ENCODE results near the gene RETREG3. TPM values are rescaled to one million over a fixed set of nuclear protein-coding genes. Genes with fewer than 3 reads are reported as not detected.
A peak's percentile ranks its signal among the peaks of the same experiment; 100 is the strongest.

RETREG3 gene
- total RNA-seq, 4 donors from 2014 or later, result 50.6 to 65.8 (median 54.4) TPM

- peaks cover 0 to 31% of the 10 kb centered on the region in 2 donors for H3K36me3 ChIP-seq
- no peak for ATAC-seq
- WGBS, 2 donors (ENCODE audit: low coverage in 1 of 2), result 78% methylated on average over 3 of the region's 3 CpGs
- H3K9me3 ChIP-seq, result no peaks in the 10 kb centered on the region
- no peak overlapping the region for H3K27ac ChIP-seq
- peaks cover 0 to 13% (median 7%) of the 10 kb centered on the region in 3 donors for H3K4me1 ChIP-seq
- no peaks in the 10 kb centered on the region for H3K27me3 ChIP-seq
- H3K4me3 ChIP-seq, result no peak overlapping the region
- TF ChIP-seq POLR2A (IDR thresholded peaks at IDR 0.05) (no peak), POLR2AphosphoS5 (IDR thresholded peaks at IDR 0.05) (no peak), EP300 (IDR thresholded peaks at IDR 0.05) (no peak)
- TF ChIP-seq, protein P1, sequence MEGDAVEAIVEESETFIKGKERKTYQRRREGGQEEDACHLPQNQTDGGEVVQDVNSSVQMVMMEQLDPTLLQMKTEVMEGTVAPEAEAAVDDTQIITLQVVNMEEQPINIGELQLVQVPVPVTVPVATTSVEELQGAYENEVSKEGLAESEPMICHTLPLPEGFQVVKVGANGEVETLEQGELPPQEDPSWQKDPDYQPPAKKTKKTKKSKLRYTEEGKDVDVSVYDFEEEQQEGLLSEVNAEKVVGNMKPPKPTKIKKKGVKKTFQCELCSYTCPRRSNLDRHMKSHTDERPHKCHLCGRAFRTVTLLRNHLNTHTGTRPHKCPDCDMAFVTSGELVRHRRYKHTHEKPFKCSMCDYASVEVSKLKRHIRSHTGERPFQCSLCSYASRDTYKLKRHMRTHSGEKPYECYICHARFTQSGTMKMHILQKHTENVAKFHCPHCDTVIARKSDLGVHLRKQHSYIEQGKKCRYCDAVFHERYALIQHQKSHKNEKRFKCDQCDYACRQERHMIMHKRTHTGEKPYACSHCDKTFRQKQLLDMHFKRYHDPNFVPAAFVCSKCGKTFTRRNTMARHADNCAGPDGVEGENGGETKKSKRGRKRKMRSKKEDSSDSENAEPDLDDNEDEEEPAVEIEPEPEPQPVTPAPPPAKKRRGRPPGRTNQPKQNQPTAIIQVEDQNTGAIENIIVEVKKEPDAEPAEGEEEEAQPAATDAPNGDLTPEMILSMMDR (IDR thresholded peaks at IDR 0.05), result no peak
Measured at GRCh38 chr17:42596386-42596785, 12.8 kb downstream of the RETREG3 start.

DNA sequence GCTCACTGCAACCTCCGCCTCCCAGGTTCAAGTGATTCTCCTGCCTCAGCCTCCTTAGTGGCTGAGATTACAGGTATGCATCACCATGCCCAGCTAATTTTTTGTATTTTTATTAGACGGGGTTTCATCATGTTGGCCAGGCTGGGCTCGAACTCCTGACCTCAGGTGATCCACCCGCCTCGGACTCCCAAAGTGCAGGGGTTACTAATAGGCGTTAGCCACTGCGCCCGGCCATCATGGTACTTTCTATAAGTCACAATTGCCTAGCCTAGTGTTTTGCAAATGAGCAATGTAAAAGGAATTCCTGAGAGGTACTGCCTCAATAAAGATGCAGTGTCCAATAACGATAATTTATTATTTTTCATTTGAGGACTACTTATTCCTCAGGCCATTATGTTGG is 17.8 kb downstream of the RETREG3 start:
- ATAC-seq, result no peak
- Histone ChIP-seq H3K9me3 (no peaks in the 10 kb centered on the region), H3K4me1 (peaks cover 0 to 22% (median 3%) of the 10 kb centered on the region in 3 donors), H3K27me3 (no peaks in the 10 kb centered on the region), H3K4me3 (no peak overlapping the region), H3K36me3 (peaks cover 0 to 74% of the 10 kb centered on the region in 2 donors), H3K27ac (no peak overlapping the region)
- 93 to 96% methylated on average over 6 to 9 of the region's 9 CpGs for WGBS, 2 donors (ENCODE audit: low coverage in 1 of 2)
- no peak for TF ChIP-seq EP300 (IDR thresholded peaks at IDR 0.05)
- no peak for TF ChIP-seq POLR2A (IDR thresholded peaks at IDR 0.05)
- TF ChIP-seq, protein P1 (IDR thresholded peaks at IDR 0.05), result no peak

GRCh38 chr17:42590886-42591285 is 18.3 kb downstream of the RETREG3 start:
- ATAC-seq, result no peak
- H3K27me3 ChIP-seq, result no peaks in the 10 kb centered on the region
- H3K9me3 ChIP-seq, result no peaks in the 10 kb centered on the region
- TF ChIP-seq EP300 (IDR thresholded peaks at IDR 0.05), result no peak
- TF ChIP-seq, protein P1 (IDR thresholded peaks at IDR 0.05), result no peak
- no peak for TF ChIP-seq POLR2A (IDR thresholded peaks at IDR 0.05)
- no peak for TF ChIP-seq POLR2AphosphoS5 (IDR thresholded peaks at IDR 0.05)
- 89 to 92% methylated on average over 2 of the region's 2 CpGs for WGBS, 2 donors (ENCODE audit: low coverage in 1 of 2)
- peaks cover 0 to 76% of the 10 kb centered on the region in 2 donors for H3K36me3 ChIP-seq
- H3K4me3 ChIP-seq, result no peak overlapping the region
- H3K27ac ChIP-seq, result no peak overlapping the region
- H3K4me1 ChIP-seq, result peaks cover 0 to 24% (median 3%) of the 10 kb centered on the region in 3 donors

DNA sequence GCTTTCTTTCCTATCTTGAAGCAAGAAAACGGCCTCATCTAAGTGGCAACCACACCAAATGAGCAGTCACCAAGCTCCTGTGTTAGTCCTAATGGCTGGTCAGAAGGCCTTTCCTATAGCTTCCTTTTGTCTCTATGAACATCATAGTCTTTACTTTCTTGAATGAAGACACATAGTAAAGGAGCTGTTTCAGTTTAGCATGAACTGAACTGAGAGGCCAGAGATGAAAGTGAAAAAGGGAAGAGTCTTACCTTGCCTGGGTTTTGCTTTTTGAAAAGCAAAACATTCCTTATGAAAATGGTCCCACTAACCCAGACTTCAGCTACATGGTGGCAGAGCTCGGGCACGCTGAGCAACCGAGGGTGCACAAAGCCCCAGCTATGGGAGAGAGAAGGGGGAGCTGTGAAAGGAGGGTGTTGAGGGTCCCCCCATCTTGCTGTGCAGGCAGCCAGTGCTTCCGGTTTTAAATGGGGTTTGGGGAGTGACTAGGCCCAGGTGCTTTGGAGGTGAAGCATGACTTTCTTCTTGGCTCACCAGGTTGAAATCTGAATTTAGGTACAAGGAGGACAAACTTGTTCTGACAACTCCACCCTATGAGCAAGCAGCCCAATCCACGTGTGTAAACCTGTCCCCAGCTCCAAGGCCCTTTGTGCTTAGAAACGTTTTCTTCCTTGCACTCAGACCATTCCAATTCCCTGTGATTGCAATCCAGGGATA is 22.5 kb downstream of the RETREG3 start:
- H3K36me3 ChIP-seq, result peaks cover 2 to 100% of the 10 kb centered on the region in 2 donors
- peak overlapping the region in 2 of 4 donors; percentile 12 to 42 for H3K27ac ChIP-seq
- 79 to 93% methylated on average over 3 to 5 of the region's 7 CpGs for WGBS, 2 donors (ENCODE audit: low coverage in 1 of 2)

More for the DNA sequence above, 22.5 kb downstream of the RETREG3 start:
- Histone ChIP-seq H3K27me3 (no peaks in the 10 kb centered on the region), H3K4me1 (peaks cover 0 to 24% (median 3%) of the 10 kb centered on the region in 3 donors), H3K4me3 (no peak overlapping the region), H3K9me3 (no peaks in the 10 kb centered on the region)
- TF ChIP-seq EP300 (IDR thresholded peaks at IDR 0.05) (no peak), POLR2A (IDR thresholded peaks at IDR 0.05) (no peak), POLR2AphosphoS5 (IDR thresholded peaks at IDR 0.05) (no peak)
- TF ChIP-seq, protein P1 (IDR thresholded peaks at IDR 0.05), result no peak
- no peak for ATAC-seq
